Gastrocnemius medialis (tissue), 4 donors: Measurements from ENCODE around the gene TPK1. TPM values are rescaled to one million over a fixed set of nuclear protein-coding genes. Genes with fewer than 3 reads are reported as not detected.

Experiments
- ATAC-seq, 2 donors: fragments of 150-250 bp; one replicate each; pipeline ENCODE4 v1.9.1; 2016
- DNase-seq, 2 donors: peaks; one replicate each; pipeline ENCODE4 v3.0.0-alpha.2; 2019
- H3K27ac ChIP-seq, 4 donors: fragments of 200-600 bp; sonication (generic); 1 replicate in 1 of 4; 2 replicates in 3 of 4; pipeline ENCODE4 v1.5.1; 2016 to 2018; ENCODE audit warnings: mild to moderate bottlenecking in 2 of 4, moderate library complexity in 1 of 4
- H3K27me3 ChIP-seq, 3 donors: fragments of 200-600 bp; sonication (generic) in 2 of 3; 1 replicate in 1 of 3; 2 replicates in 2 of 3; pipeline versions ENCODE4 v1.5.1 to v1.6.0; 2016 to 2019; ENCODE audit warnings: mild to moderate bottlenecking in 1 of 3, moderate library complexity in 1 of 3
- H3K36me3 ChIP-seq, 2 donors: fragments of 200-600 bp; sonication (generic) in 1 of 2; one replicate each; pipeline ENCODE4 v1.5.1; 2017 to 2018
- H3K4me1 ChIP-seq, 2 donors: fragments of 200-600 bp; sonication (generic) in 1 of 2; one replicate each; pipeline ENCODE4 v1.5.1; 2016 to 2017; ENCODE audit warnings: mild to moderate bottlenecking in 2 of 2
- H3K4me3 ChIP-seq, 4 donors: fragments of 200-600 bp; sonication (generic) in 3 of 4; 1 replicate in 1 of 4; 2 replicates in 3 of 4; pipeline ENCODE4 v1.5.1; 2016 to 2019; ENCODE audit warnings: mild to moderate bottlenecking in 2 of 4
- H3K9me3 ChIP-seq, 3 donors: fragments of 200-600 bp; sonication (generic) in 2 of 3; 1 replicate in 1 of 3; 2 replicates in 2 of 3; pipeline ENCODE4 v1.5.1; 2016 to 2019
- CTCF ChIP-seq, 5 experiments: fragments of 450-650 bp in 3 of 5; fragments of 200-600 bp in 2 of 5; sonication (generic) in 2 of 5; IDR thresholded peaks in 4 of 5; conservative IDR thresholded peaks in 1 of 5; 1 replicate in 4 of 5; 2 replicates in 1 of 5; pipeline ENCODE4 v1.5.1; 2016 to 2019; ENCODE audit warnings: antibody characterized with exemption in 5 of 5, mild to moderate bottlenecking in 3 of 5, moderate library complexity in 3 of 5
- POLR2A ChIP-seq, 2 donors: fragments of 450-650 bp; IDR thresholded peaks; one replicate each; pipeline ENCODE4 v1.6.1; 2017; ENCODE audit warnings: antibody characterized with exemption in 2 of 2, mild to moderate bottlenecking in 2 of 2, moderate library complexity in 2 of 2
- in situ Hi-C, 4 donors: fragments of 200-750 bp; cut with MboI; loops; one replicate each; pipeline versions ENCODE4 v1.15.0 to v1.8.0; 2017; ENCODE audit warnings: low sequenced_read_pairs in 4 of 4
- intact Hi-C: fragments of 100-400 bp; cut with DNase I; formaldehyde crosslinking; loops from one replicate; pipeline ENCODE4 v1.15.1; 2023; ENCODE audit warnings: low total_unique reads
- total RNA-seq, 4 donors: library from RNA; depleted of rRNA; stranded (reverse); fragments of >200 nt; gene quantifications; one replicate each; pipeline versions ENCODE4 v1.1.0 to v1.2.3, GENCODE V29; 2016

The TPK1 gene
- total RNA-seq, 4 donors from 2014 or later, result 2.0 to 6.9 (median 2.7) TPM

GRCh38 chr7:144549861-144550260 is 286.0 kb downstream of the TPK1 start:
- H3K4me1 ChIP-seq, result no peaks in the 10 kb centered on the region
- intact Hi-C loops (no loop called here), in situ Hi-C loops (no loop called here)
- no peak for DNase-seq
- H3K27me3 ChIP-seq, result no peaks in the 10 kb centered on the region
- no peak for ATAC-seq
- no peak for TF ChIP-seq POLR2A (IDR thresholded peaks at IDR 0.05)
- H3K4me3 ChIP-seq, result no peak overlapping the region
- no peaks in the 10 kb centered on the region for H3K36me3 ChIP-seq
- H3K27ac ChIP-seq, result no peak overlapping the region
- no peaks in the 10 kb centered on the region for H3K9me3 ChIP-seq

GRCh38 chr7:144548556-144548955 is 287.3 kb downstream of the TPK1 start:
- Histone ChIP-seq H3K27ac (no peak overlapping the region), H3K4me3 (no peak overlapping the region), H3K4me1 (no peaks in the 10 kb centered on the region), H3K36me3 (no peaks in the 10 kb centered on the region), H3K9me3 (no peaks in the 10 kb centered on the region), H3K27me3 (no peaks in the 10 kb centered on the region)
- in situ Hi-C loops, result no loop called here
- ATAC-seq (no peak), DNase-seq (no peak)
- intact Hi-C loops, result no loop called here
- TF ChIP-seq CTCF (IDR thresholded peaks at IDR 0.05 in 4 of 5, conservative IDR thresholded peaks at IDR 0.05 in 1 of 5) (no peak), POLR2A (IDR thresholded peaks at IDR 0.05) (no peak)

- no peaks in the 10 kb centered on the region for H3K36me3 ChIP-seq
- TF ChIP-seq POLR2A (IDR thresholded peaks at IDR 0.05) (no peak), CTCF (IDR thresholded peaks at IDR 0.05 in 4 of 5, conservative IDR thresholded peaks at IDR 0.05 in 1 of 5) (no peak)
- DNase-seq (no peak), ATAC-seq (no peak)
- intact Hi-C loops, result no loop called here
- no peak overlapping the region for H3K4me3 ChIP-seq
- H3K27ac ChIP-seq, result no peak overlapping the region
- in situ Hi-C loops, result no loop called here
- no peaks in the 10 kb centered on the region for H3K4me1 ChIP-seq
- no peaks in the 10 kb centered on the region for H3K9me3 ChIP-seq
- no peaks in the 10 kb centered on the region for H3K27me3 ChIP-seq
Measured at GRCh38 chr7:144547888-144548287, 288.0 kb downstream of the TPK1 start.

GRCh38 chr7:144546782-144547181 is 289.1 kb downstream of the TPK1 start:
- H3K27me3 ChIP-seq, result no peaks in the 10 kb centered on the region

GRCh38 chr7:144545330-144545729 is 290.5 kb downstream of the TPK1 start:
- no peak for ATAC-seq
- Histone ChIP-seq H3K27ac (no peak overlapping the region), H3K36me3 (no peaks in the 10 kb centered on the region), H3K27me3 (no peaks in the 10 kb centered on the region), H3K9me3 (no peaks in the 10 kb centered on the region), H3K4me3 (no peak overlapping the region), H3K4me1 (no peaks in the 10 kb centered on the region)
- no peak for DNase-seq
- in situ Hi-C loops (no loop called here), intact Hi-C loops (no loop called here)
- TF ChIP-seq CTCF (IDR thresholded peaks at IDR 0.05 in 4 of 5, conservative IDR thresholded peaks at IDR 0.05 in 1 of 5) (no peak), POLR2A (IDR thresholded peaks at IDR 0.05) (no peak)

More at GRCh38 chr7:144546782-144547181, 289.1 kb downstream of the TPK1 start:
- intact Hi-C loops, result no loop called here
- in situ Hi-C loops, result no loop called here
- H3K9me3 ChIP-seq, result no peaks in the 10 kb centered on the region
- DNase-seq (no peak), ATAC-seq (no peak)
- H3K36me3 ChIP-seq, result no peaks in the 10 kb centered on the region
- no peak overlapping the region for H3K27ac ChIP-seq
- TF ChIP-seq CTCF (IDR thresholded peaks at IDR 0.05 in 4 of 5, conservative IDR thresholded peaks at IDR 0.05 in 1 of 5), result no peak
- TF ChIP-seq POLR2A (IDR thresholded peaks at IDR 0.05), result no peak
- H3K4me3 ChIP-seq, result no peak overlapping the region
- H3K4me1 ChIP-seq, result no peaks in the 10 kb centered on the region
